Activated CD8-positive, alpha-beta memory T cell treated with anti-CD3 and anti-CD28 coated beads, Interleukin-2, amount 50 U/mL, for 24 hours (primary cell): ENCODE data around the gene ZNF277.
A peak's percentile ranks its signal among the peaks of the same experiment; 100 is the strongest.

ENCODE experiments used
- DNase-seq: peaks from one replicate; pipeline ENCODE4 v3.0.0-alpha.2; 2020; ENCODE audit errors: extremely low read depth

Gene ZNF277

DNA sequence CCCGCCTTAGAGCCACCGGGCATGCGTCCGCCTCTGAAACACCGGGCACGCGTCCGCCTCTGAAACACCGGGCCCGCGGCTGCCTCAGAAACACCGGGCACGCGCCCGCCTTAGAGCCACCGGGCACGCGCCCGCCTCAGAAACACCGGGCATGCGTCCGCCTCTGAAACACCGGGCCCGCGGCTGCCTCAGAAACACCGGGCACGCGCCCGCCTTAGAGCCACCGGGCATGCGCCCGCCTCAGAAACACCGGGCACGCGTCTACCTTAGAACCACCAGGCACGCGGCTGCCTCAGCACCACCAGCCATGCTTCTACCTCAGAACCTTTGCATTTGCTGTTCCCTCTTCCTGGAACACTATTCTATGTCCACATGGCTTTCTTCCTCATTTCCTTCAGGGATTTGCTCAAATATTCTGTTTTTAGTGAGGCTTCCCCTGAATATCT lies 185.4 kb downstream of the ZNF277 start:
- DNase-seq: peak; percentile 38
